Stimulated activated CD4-positive, alpha-beta T cell treated with anti-CD3 and anti-CD28 coated beads, Interleukin-1b, Interleukin-23, amount 100 ng/mL, for 1 hour (primary cell): ENCODE results near the gene MAST1.
"Not testable (repeated sequence)": the region's sequence is repeated elsewhere in the genome, so short reads cannot be mapped to it uniquely, and the experiment has no call there.

Source experiments
- DNase-seq, 2 donors: peaks; one replicate each; pipeline ENCODE4 v3.0.0-alpha.2; 2020; ENCODE audit warnings: low read depth in 2 of 2

MAST1 gene

GRCh38 chr19:12872255-12872654 lies 33.9 kb downstream of the MAST1 start:
- no peak for DNase-seq

- DNase-seq: no peak
Observed at GRCh38 chr19:12872941-12873890, 34.9 kb downstream of the MAST1 start.

- no peak for DNase-seq
Observed at GRCh38 chr19:12873891-12874745, 35.8 kb downstream of the MAST1 start.

GRCh38 chr19:12875086-12875485 lies 36.8 kb downstream of the MAST1 start:
- no peak for DNase-seq

GRCh38 chr19:12880551-12881171 lies 42.3 kb downstream of the MAST1 start:
- no peak for DNase-seq

GRCh38 chr19:12881172-12881808 lies 43.0 kb downstream of the MAST1 start, which contains the start of gene DNASE2:
Gene DNASE2 (minus strand): TSS chr19:12881449. CDS start chr19:12881375, 74 bp downstream.
- DNase-seq: peak; percentile 67 to 73

GRCh38 chr19:12882589-12882988 lies 44.3 kb downstream of the MAST1 start:
- DNase-seq: no peak

- no peak for DNase-seq
Observed at GRCh38 chr19:12884202-12884601, 45.9 kb downstream of the MAST1 start.

- no peak for DNase-seq
Observed at GRCh38 chr19:12884627-12884925, 46.3 kb downstream of the MAST1 start.

- DNase-seq: peak; percentile 63 to 76
Observed at GRCh38 chr19:12884926-12885748, 46.8 kb downstream of the MAST1 start.

- no peak for DNase-seq
Observed at GRCh38 chr19:12885749-12886650, 47.7 kb downstream of the MAST1 start.

GRCh38 chr19:12886651-12886968 lies 48.3 kb downstream of the MAST1 start:
- no peak for DNase-seq

- no peak for DNase-seq
Observed at GRCh38 chr19:12886969-12887747, 48.8 kb downstream of the MAST1 start, which contains the start of gene KLF1. Gene KLF1 (minus strand): TSS chr19:12887201. CDS start chr19:12887140, 61 bp downstream.

GRCh38 chr19:12888006-12888603 lies 49.8 kb downstream of the MAST1 start:
- no peak for DNase-seq

GRCh38 chr19:12890299-12890786 lies 52.0 kb downstream of the MAST1 start:
- DNase-seq: not testable (repeated sequence)

GRCh38 chr19:12890787-12891552 lies 52.7 kb downstream of the MAST1 start, which contains the start of gene GCDH:
Gene GCDH (plus strand): TSS chr19:12891160. CDS start chr19:12891305, 145 bp downstream.
- peak; percentile 80 to 87 for DNase-seq

GRCh38 chr19:12891553-12892021 lies 53.3 kb downstream of the MAST1 start:
- DNase-seq: no peak
